Measurements from ENCODE around the gene MOSMO.
"Not testable (repeated sequence)": the region's sequence is repeated elsewhere in the genome, so short reads cannot be mapped to it uniquely, and the experiment has no call there.

MOSMO gene

GRCh38 chr16:22027633-22028032 lies 19.7 kb downstream of the MOSMO start:
- peak; percentile 31 for DNase-seq (ENCODE audit: extremely low spot score)
- CTCF ChIA-PET, result interaction anchor here (1.6 to 2.4 kb wide), 4 partner anchors 12 to 50 kb away, joined by 4 to 15 read pairs (median 8); no protein-coding TSS in a partner anchor
- POLR2A ChIA-PET, result no interaction called here
- TF ChIP-seq, protein P1, sequence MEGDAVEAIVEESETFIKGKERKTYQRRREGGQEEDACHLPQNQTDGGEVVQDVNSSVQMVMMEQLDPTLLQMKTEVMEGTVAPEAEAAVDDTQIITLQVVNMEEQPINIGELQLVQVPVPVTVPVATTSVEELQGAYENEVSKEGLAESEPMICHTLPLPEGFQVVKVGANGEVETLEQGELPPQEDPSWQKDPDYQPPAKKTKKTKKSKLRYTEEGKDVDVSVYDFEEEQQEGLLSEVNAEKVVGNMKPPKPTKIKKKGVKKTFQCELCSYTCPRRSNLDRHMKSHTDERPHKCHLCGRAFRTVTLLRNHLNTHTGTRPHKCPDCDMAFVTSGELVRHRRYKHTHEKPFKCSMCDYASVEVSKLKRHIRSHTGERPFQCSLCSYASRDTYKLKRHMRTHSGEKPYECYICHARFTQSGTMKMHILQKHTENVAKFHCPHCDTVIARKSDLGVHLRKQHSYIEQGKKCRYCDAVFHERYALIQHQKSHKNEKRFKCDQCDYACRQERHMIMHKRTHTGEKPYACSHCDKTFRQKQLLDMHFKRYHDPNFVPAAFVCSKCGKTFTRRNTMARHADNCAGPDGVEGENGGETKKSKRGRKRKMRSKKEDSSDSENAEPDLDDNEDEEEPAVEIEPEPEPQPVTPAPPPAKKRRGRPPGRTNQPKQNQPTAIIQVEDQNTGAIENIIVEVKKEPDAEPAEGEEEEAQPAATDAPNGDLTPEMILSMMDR (IDR thresholded peaks at IDR 0.05; ENCODE audit: control extremely low read depth, extremely low read depth, low read depth, missing control alignments), result no peak

GRCh38 chr16:22029632-22030031 lies 21.7 kb downstream of the MOSMO start:
- no peak for DNase-seq (ENCODE audit: extremely low spot score)
- TF ChIP-seq, protein P1 (IDR thresholded peaks at IDR 0.05; ENCODE audit: control extremely low read depth, extremely low read depth, low read depth, missing control alignments), result no peak
- POLR2A ChIA-PET, result no interaction called here
- CTCF ChIA-PET, result interaction anchor here (1.0 to 1.6 kb wide), 4 partner anchors 12 to 48 kb away, joined by 3 to 4 read pairs (median 4); partner anchors contain the start of gene MOSMO

- no peak for DNase-seq (ENCODE audit: extremely low spot score)
- CTCF ChIA-PET, result interaction anchor here (1.3 to 3.0 kb wide), 2 partner anchors 30 to 47 kb away, joined by 3 to 11 read pairs; no protein-coding TSS in a partner anchor
- TF ChIP-seq, protein P1 (IDR thresholded peaks at IDR 0.05; ENCODE audit: control extremely low read depth, extremely low read depth, low read depth, missing control alignments), result no peak
- POLR2A ChIA-PET, result no interaction called here
These were observed 22.3 kb downstream of the MOSMO start for GRCh38 chr16:22030087-22030812.

DNA sequence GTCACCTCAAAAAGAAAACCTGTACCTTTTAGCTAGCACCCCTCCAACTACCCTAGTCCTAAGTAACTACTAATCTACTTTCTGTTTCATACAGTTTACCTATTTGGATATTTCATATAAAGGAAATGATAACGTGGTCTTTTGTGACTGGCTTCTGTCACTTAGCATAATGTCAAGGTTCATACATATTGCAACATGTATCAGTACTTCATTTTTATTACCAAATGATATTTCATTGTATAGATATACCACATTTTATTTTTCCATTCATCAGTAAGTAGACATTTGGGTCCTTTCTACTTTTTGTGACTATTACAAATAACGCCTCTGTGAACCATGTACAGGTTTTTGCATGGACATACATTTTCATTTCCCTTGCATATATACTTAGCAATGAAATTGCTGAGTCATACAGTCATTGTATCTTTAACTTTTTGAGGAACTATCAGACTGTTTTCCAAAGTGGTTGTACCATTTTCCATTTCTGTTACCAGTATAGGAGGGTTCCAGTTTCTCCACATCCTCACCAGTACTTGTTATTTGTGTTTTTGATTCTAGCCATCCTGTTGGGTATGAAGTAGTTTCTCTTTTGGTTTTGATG lies 23.7 kb downstream of the MOSMO start:
- ChIA-PET CTCF (interaction anchor here (1.0 to 3.0 kb wide), 2 partner anchors 46 to 158 kb away, joined by 3 to 11 read pairs; no protein-coding TSS in a partner anchor), POLR2A (no interaction called here)
- TF ChIP-seq, protein P1 (IDR thresholded peaks at IDR 0.05; ENCODE audit: control extremely low read depth, extremely low read depth, low read depth, missing control alignments), result no peak
- DNase-seq (ENCODE audit: extremely low spot score), result no peak

- ChIA-PET CTCF (no interaction called here), POLR2A (no interaction called here)
- TF ChIP-seq, protein P1 (IDR thresholded peaks at IDR 0.05; ENCODE audit: control extremely low read depth, extremely low read depth, low read depth, missing control alignments), result no peak
These were observed 26.6 kb downstream of the MOSMO start for GRCh38 chr16:22034503-22034902.

GRCh38 chr16:22035153-22035552 lies 27.2 kb downstream of the MOSMO start:
- POLR2A ChIA-PET, result no interaction called here
- DNase-seq (ENCODE audit: extremely low spot score), result peak; percentile 46
- TF ChIP-seq, protein P1 (IDR thresholded peaks at IDR 0.05; ENCODE audit: control extremely low read depth, extremely low read depth, low read depth, missing control alignments), result no peak
- CTCF ChIA-PET, result no interaction called here

More at GRCh38 chr16:22034503-22034902, 26.6 kb downstream of the MOSMO start:
- DNase-seq (ENCODE audit: extremely low spot score), result no peak

- CTCF ChIA-PET, result interaction anchor here (0.7 to 2.0 kb wide), 2 partner anchors 34 to 41 kb away, joined by 3 to 7 read pairs; no protein-coding TSS in a partner anchor
- DNase-seq (ENCODE audit: extremely low spot score); POLR2A ChIA-PET: not testable (repeated sequence)
These were observed 36.0 kb downstream of the MOSMO start for GRCh38 chr16:22043882-22044281.

DNA sequence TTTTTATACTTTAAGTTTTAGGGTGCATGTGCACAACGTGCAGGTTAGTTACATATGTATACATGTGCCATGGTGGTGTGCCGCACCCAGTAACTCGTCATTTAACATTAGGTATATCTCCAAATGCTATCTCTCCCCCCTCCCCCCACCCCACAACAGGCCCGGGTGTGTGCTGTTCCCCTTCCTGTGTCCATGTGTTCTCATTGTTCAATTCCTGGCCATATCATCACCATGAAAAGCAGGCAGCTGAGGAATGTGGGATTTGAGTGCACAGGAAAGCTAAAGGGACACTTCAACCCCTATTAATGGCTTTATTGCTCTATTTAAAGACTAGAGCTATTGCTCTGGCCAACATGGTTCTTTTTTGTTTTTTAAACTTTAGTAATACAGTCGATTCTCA lies 38.0 kb downstream of the MOSMO start:
- DNase-seq (ENCODE audit: extremely low spot score); POLR2A ChIA-PET: not testable (repeated sequence)
- CTCF ChIA-PET, result interaction anchor here (5.4 kb wide), 1 partner anchor 32 kb away, joined by 28 read pairs; no protein-coding TSS in a partner anchor
